Ovary (tissue), 9 donors: Measurements from ENCODE around the gene APBA1. TPM values are rescaled to one million over a fixed set of nuclear protein-coding genes. Genes with fewer than 3 reads are reported as not detected.

Source experiments
- DNase-seq, 5 donors: peaks; one replicate each; pipeline ENCODE4 v3.0.0-alpha.2; 2019 to 2020
- H3K27ac ChIP-seq, 2 donors: fragments of 200-600 bp; one replicate each; pipeline versions ENCODE4 v1.5.1 to v1.8.0; 2019 to 2022
- H3K27me3 ChIP-seq: fragments of 200-600 bp; one replicate; pipeline ENCODE4 v1.8.0; 2022
- H3K36me3 ChIP-seq: fragments of 200-600 bp; sonication (generic); one replicate; pipeline ENCODE4 v1.5.1; 2019
- H3K4me1 ChIP-seq: one replicate; pipeline ENCODE4 v1.8.1; 2013; ENCODE audit warnings: mild to moderate bottlenecking, moderate library complexity; ENCODE audit not compliant: insufficient read depth
- H3K4me3 ChIP-seq: fragments of 200-600 bp; sonication (generic); one replicate; pipeline ENCODE4 v1.5.1; 2017
- H3K9me3 ChIP-seq, 2 donors: fragments of 200-600 bp in 1 of 2; sonication (generic) in 1 of 2; one replicate each; pipeline versions ENCODE4 v1.5.1 to v1.8.1; 2013 to 2019; ENCODE audit warnings: mild to moderate bottlenecking in 1 of 2, moderate library complexity in 1 of 2
- EP300 ChIP-seq: sonication (generic); formaldehyde crosslinking; IDR thresholded peaks from one replicate; pipeline ENCODE4 v1.6.1; 2017; ENCODE audit warnings: antibody characterized with exemption
- POLR2A ChIP-seq: fragments of 450-650 bp; IDR thresholded peaks from one replicate; pipeline ENCODE4 v1.6.1; 2017; ENCODE audit warnings: antibody characterized with exemption, mild to moderate bottlenecking, moderate library complexity
- WGBS, 3 donors: extraction: QIAGEN DNeasy Blood & Tissue Kit in 1 of 3; methylation state at CpG; one replicate each; pipeline versions ENCODE4 v1.1.5 to v1.1.7; 2013 to 2017; 5-methylcytosine and 5-hydroxymethylcytosine counted together
- intact Hi-C, 4 donors: fragments of 100-400 bp; cut with DNase I; formaldehyde crosslinking; loops; one replicate each; pipeline versions ENCODE4 v1.11.0 to v1.15.1; 2022 to 2023
- polyA plus RNA-seq, 2 donors: library from polyadenylated mRNA; stranded (reverse); fragments of 200-250 nt in 1 of 2; fragments of 350-450 nt in 1 of 2; fragmentation: Illumina TruSeq in 1 of 2; extraction: RNeasy Lipid Tissue Mini Kit (QIAGEN cat#74804) in 1 of 2; gene quantifications; one replicate each; pipeline ENCODE4 v1.2.3, GENCODE V29; 2013 to 2014
- total RNA-seq, 7 donors: library from RNA; depleted of rRNA in 2 of 7; stranded (reverse); fragments of >200 nt in 2 of 7; fragmentation: NEBNext Ultra II Directional in 3 of 7; extraction: Animal tissue kit (Norgen Biotek cat#: 25700) in 3 of 7; gene quantifications; one replicate each; pipeline versions ENCODE4 v1.1.0 to v1.2.4, GENCODE V29; 2016 to 2023
- TF ChIP-seq, protein P1 (sequence below), 3 donors: fragments of 450-650 bp in 2 of 3; fragments of 200-600 bp in 1 of 3; IDR thresholded peaks; one replicate each; pipeline versions ENCODE4 v1.5.1 to v1.8.0; 2016 to 2022; ENCODE audit warnings: antibody characterized with exemption in 3 of 3, mild to moderate bottlenecking in 1 of 3
- donor health status: DM: no; HTN: no; CAD: no; lungs with moderate emphysema.
- donor health status: DM: no; HTN: no; CAD: no.
- donor health status: Bipolar disorder and iron deficiency.
- donor health status: DM: yes; HTN: yes; CAD: no.
- donor health status: DM: no; HTN: no; CAD: no.
- donor health status: DM: yes; HTN: yes; CAD: no.

The APBA1 gene
- total and polyA plus RNA-seq, 9 donors = 2.8 to 17.6 (median 12.9) TPM

DNA sequence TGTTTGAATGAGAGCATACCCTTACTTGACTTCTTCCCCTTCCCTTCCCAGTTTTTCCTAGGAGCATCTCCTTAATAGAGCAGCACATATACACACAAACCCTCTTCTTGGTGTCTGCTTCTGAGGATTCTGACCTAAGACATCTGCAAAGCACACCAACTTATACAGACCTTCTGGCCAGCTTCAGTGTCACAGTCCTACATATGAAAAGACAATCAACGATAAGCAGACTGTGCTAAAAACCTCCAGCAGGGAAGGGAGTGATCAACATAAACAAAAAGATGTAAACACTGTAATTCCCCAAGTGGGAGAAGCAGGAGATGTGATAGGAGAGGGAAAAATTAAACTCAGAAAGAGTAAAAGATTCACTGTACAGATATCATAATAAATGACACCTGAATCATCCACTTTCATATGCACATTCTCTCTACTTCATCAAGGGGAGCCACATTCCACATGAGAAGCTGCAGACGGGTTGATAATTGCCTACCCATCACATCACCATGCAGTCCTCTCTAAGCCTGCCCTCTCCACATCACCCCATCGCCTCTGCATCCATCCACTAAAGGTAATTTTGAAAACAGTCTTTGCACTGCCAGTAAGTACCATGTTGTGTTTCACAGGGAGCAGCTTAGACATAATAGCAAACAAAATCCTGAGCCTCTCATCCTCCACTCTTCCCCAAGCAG is 13.0 kb downstream of the APBA1 start:
- H3K27ac ChIP-seq = no peak overlapping the region
- TF ChIP-seq, protein P1, sequence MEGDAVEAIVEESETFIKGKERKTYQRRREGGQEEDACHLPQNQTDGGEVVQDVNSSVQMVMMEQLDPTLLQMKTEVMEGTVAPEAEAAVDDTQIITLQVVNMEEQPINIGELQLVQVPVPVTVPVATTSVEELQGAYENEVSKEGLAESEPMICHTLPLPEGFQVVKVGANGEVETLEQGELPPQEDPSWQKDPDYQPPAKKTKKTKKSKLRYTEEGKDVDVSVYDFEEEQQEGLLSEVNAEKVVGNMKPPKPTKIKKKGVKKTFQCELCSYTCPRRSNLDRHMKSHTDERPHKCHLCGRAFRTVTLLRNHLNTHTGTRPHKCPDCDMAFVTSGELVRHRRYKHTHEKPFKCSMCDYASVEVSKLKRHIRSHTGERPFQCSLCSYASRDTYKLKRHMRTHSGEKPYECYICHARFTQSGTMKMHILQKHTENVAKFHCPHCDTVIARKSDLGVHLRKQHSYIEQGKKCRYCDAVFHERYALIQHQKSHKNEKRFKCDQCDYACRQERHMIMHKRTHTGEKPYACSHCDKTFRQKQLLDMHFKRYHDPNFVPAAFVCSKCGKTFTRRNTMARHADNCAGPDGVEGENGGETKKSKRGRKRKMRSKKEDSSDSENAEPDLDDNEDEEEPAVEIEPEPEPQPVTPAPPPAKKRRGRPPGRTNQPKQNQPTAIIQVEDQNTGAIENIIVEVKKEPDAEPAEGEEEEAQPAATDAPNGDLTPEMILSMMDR (IDR thresholded peaks at IDR 0.05) = no peak
- no peak for TF ChIP-seq POLR2A
- H3K36me3 ChIP-seq = no peaks in the 10 kb centered on the region
- 55 to 66% (median 61%) methylated on average over 3 of the region's 3 CpGs for WGBS, 3 donors
- H3K4me3 ChIP-seq = no peak overlapping the region
- intact Hi-C loops = no loop called here
- peaks cover 3% of the 10 kb centered on the region for H3K4me1 ChIP-seq
- H3K9me3 ChIP-seq = no peaks in the 10 kb centered on the region
- no peaks in the 10 kb centered on the region for H3K27me3 ChIP-seq
- DNase-seq = no peak

DNA sequence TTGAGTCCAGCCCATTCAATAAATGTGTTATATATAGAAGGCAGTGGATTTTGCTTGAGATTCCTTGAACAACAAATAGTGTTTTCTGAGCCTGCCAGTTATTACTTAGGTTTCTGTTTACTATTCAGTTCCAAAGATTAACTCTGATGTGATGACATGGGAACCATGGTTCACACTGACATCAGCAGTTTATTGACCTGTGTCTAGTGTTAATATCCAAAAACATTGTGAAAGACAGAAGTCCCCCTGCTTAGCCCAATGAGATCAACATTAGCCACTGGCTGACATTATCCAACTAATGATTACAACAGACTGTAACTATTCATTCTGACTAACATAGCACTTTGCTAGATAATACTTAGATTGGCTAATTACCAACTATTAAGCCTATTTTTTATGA is 14.9 kb downstream of the APBA1 start:
- Histone ChIP-seq H3K27me3 (no peaks in the 10 kb centered on the region), H3K4me1 (peaks cover 3% of the 10 kb centered on the region), H3K27ac (no peak overlapping the region), H3K9me3 (no peaks in the 10 kb centered on the region), H3K4me3 (no peak overlapping the region), H3K36me3 (no peaks in the 10 kb centered on the region)
- no peak for DNase-seq
- intact Hi-C loops = no loop called here
- no peak for TF ChIP-seq POLR2A
- TF ChIP-seq, protein P1 (IDR thresholded peaks at IDR 0.05) = no peak
- TF ChIP-seq EP300 = no peak

DNA sequence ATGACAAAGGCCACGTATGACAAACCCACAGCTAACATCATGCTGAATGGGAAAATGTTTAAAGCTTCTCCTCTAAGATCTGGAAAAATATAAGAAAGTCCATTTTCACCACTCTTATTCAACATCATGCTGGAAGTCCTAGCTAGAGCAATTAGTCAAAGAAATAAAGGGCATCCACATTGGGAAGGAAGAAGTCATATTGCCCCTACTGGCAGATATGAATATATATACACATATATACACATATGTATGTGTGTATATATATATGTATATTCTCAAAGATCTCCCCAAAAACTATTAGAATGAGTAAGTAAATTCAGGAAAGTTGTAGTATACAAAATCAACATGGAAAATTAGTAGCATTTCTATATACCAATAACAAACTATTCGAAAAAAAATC is 17.1 kb downstream of the APBA1 start:
- DNase-seq = no peak
- no peak overlapping the region for H3K4me3 ChIP-seq
- no peak for TF ChIP-seq POLR2A
- TF ChIP-seq, protein P1 (IDR thresholded peaks at IDR 0.05) = no peak
- no peak for TF ChIP-seq EP300
- intact Hi-C loops = no loop called here
- no peak overlapping the region for H3K27ac ChIP-seq
- no peaks in the 10 kb centered on the region for H3K36me3 ChIP-seq
- H3K27me3 ChIP-seq = no peaks in the 10 kb centered on the region
- H3K9me3 ChIP-seq = no peaks in the 10 kb centered on the region
- 96 to 99% (median 97%) methylated on average over 2 of the region's 2 CpGs for WGBS, 3 donors
- no peaks in the 10 kb centered on the region for H3K4me1 ChIP-seq

DNA sequence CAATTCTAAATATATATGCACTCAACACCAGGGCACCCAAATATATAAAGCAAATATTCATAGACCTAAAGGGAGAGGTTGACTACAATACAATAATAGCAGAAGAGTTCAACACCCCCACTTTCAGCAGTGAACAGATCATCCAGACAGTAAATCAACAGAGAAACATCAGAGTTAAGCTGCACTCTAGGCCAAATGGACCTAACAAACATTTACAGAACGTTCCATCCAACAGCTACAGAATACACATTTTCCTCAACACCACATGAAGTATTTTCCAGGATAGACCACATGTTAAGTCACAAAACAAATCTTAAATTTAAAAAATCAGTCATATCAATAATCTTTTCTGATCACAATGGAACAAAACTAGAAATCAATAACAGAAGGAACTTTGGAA is 18.9 kb downstream of the APBA1 start:
- Histone ChIP-seq H3K4me3 (no peak overlapping the region), H3K36me3 (no peaks in the 10 kb centered on the region), H3K27ac (no peak overlapping the region), H3K27me3 (no peaks in the 10 kb centered on the region), H3K9me3 (no peaks in the 10 kb centered on the region), H3K4me1 (no peaks in the 10 kb centered on the region)
- DNase-seq = no peak
- TF ChIP-seq POLR2A (no peak), EP300 (no peak)
- TF ChIP-seq, protein P1 (IDR thresholded peaks at IDR 0.05) = no peak
- intact Hi-C loops = no loop called here
- 23 to 35% (median 31%) methylated on average over 1 of the region's 1 CpG for WGBS, 3 donors
